Stomach (tissue), 4 donors: Measurements from ENCODE around the gene AGMO.

Experiments used
- CTCF ChIP-seq, 7 experiments: fragments of 450-650 bp in 4 of 7; fragments of 200-600 bp in 3 of 7; sonication (generic) in 3 of 7; IDR thresholded peaks; one replicate each; pipeline ENCODE4 v1.5.1; 2016 to 2019; ENCODE audit warnings: antibody characterized with exemption in 7 of 7, control low read depth in 2 of 7, mild to moderate bottlenecking in 1 of 7
- EP300 ChIP-seq: sonication (generic); formaldehyde crosslinking; IDR thresholded peaks from one replicate; pipeline ENCODE4 v1.6.1; 2017; ENCODE audit warnings: antibody characterized with exemption
- POLR2A ChIP-seq, 4 donors: fragments of 450-650 bp; IDR thresholded peaks; one replicate each; pipeline ENCODE4 v1.6.1; 2016; ENCODE audit warnings: antibody characterized with exemption in 4 of 4, control low read depth in 2 of 4, mild to moderate bottlenecking in 1 of 4, moderate library complexity in 1 of 4

GRCh38 chr7:15417341-15417988 is 144.3 kb downstream of the AGMO start:
- TF ChIP-seq CTCF (IDR thresholded peaks at IDR 0.05) (no peak), POLR2A (IDR thresholded peaks at IDR 0.05) (no peak), EP300 (no peak)
